Liver (tissue), 9 donors: ENCODE results near the gene PPHLN1. TPM values are rescaled to one million over a fixed set of nuclear protein-coding genes. Genes with fewer than 3 reads are reported as not detected.

Experiments used
- DNase-seq: peaks from one replicate; pipeline ENCODE4 v3.0.0-alpha.2; 2017; ENCODE audit warnings: low spot score
- H3K27ac ChIP-seq, 2 donors: one replicate each; pipeline ENCODE4 v1.7.0; 2013; ENCODE audit warnings: inconsistent platforms in 2 of 2, low read length in 2 of 2, control low read depth in 1 of 2, low read depth in 1 of 2, mild to moderate bottlenecking in 1 of 2
- H3K27me3 ChIP-seq, 4 donors: one replicate each; pipeline versions ENCODE4 v1.6.1 to v1.7.0; 2013; ENCODE audit warnings: low read length in 3 of 4, inconsistent platforms in 1 of 4, mild to moderate bottlenecking in 1 of 4, moderate library complexity in 1 of 4; ENCODE audit not compliant: control insufficient read depth in 4 of 4, insufficient read depth in 4 of 4
- H3K36me3 ChIP-seq, 4 donors: one replicate each; pipeline versions ENCODE4 v1.6.1 to v1.7.0; 2013; ENCODE audit warnings: low read length in 3 of 4, mild to moderate bottlenecking in 3 of 4, low read depth in 1 of 4, moderate library complexity in 1 of 4; ENCODE audit not compliant: control insufficient read depth in 4 of 4, insufficient read depth in 3 of 4
- H3K4me1 ChIP-seq, 4 donors: one replicate each; pipeline versions ENCODE4 v1.6.1 to v1.7.0; 2013; ENCODE audit warnings: low read length in 3 of 4, mild to moderate bottlenecking in 3 of 4, moderate library complexity in 1 of 4; ENCODE audit not compliant: control insufficient read depth in 4 of 4, insufficient read depth in 4 of 4
- H3K4me3 ChIP-seq, 3 donors: one replicate each; pipeline versions ENCODE4 v1.6.1 to v1.7.0; 2013; ENCODE audit warnings: low read length in 3 of 3, control low read depth in 1 of 3, low read depth in 1 of 3, mild to moderate bottlenecking in 1 of 3
- H3K9ac ChIP-seq, 2 donors: one replicate each; pipeline ENCODE4 v1.7.0; 2013; ENCODE audit warnings: low read length in 2 of 2, mild to moderate bottlenecking in 2 of 2, moderate library complexity in 2 of 2, control low read depth in 1 of 2, low read depth in 1 of 2
- H3K9me3 ChIP-seq, 4 donors: one replicate each; pipeline versions ENCODE4 v1.6.1 to v1.7.0; 2013; ENCODE audit warnings: low read length in 3 of 4; ENCODE audit not compliant: control insufficient read depth in 4 of 4
- EGR1 ChIP-seq, 2 donors: IDR thresholded peaks; 2 replicates each; pipeline ENCODE4 v1.6.1; 2016 to 2018; ENCODE audit warnings: antibody characterized with exemption in 2 of 2, low read depth in 2 of 2
- FOXA1 ChIP-seq: IDR thresholded peaks from 2 replicates; pipeline ENCODE4 v1.6.1; 2016; ENCODE audit warnings: antibody characterized with exemption
- FOXA2 ChIP-seq: IDR thresholded peaks from 2 replicates; pipeline ENCODE4 v1.6.1; 2016; ENCODE audit warnings: antibody characterized with exemption
- GABPA ChIP-seq, 2 donors: IDR thresholded peaks in 1 of 2; conservative IDR thresholded peaks in 1 of 2; 2 replicates each; pipeline ENCODE4 v1.6.1; 2016; ENCODE audit warnings: antibody characterized with exemption in 2 of 2, mild to moderate bottlenecking in 1 of 2, moderate library complexity in 1 of 2
- HNF4A ChIP-seq, 2 donors: conservative IDR thresholded peaks; 2 replicates each; pipeline ENCODE4 v1.6.1; 2016; ENCODE audit warnings: antibody characterized with exemption in 2 of 2, mild to moderate bottlenecking in 2 of 2
- HNF4G ChIP-seq: IDR thresholded peaks from 2 replicates; pipeline ENCODE4 v1.6.1; 2016; ENCODE audit warnings: antibody characterized with exemption
- RXRA ChIP-seq, 2 donors: IDR thresholded peaks; 2 replicates each; pipeline ENCODE4 v1.6.1; 2017 to 2018; ENCODE audit warnings: antibody characterized with exemption in 2 of 2, mild to moderate bottlenecking in 1 of 2
- YY1 ChIP-seq: IDR thresholded peaks from 2 replicates; pipeline ENCODE4 v1.6.1; 2016; ENCODE audit warnings: antibody characterized with exemption, mild to moderate bottlenecking
- WGBS: extraction: QIAGEN DNeasy Blood & Tissue Kit; methylation state at CpG from one replicate; pipeline ENCODE4 v1.1.7; 2013; 5-methylcytosine and 5-hydroxymethylcytosine counted together
- polyA plus RNA-seq, 2 donors: library from polyadenylated mRNA; stranded (reverse) in 1 of 2; unstranded in 1 of 2; fragments of 200-250 nt in 1 of 2; fragments of >200 nt in 1 of 2; fragmentation: Nextera tagmentation in 1 of 2; extraction: Ambion mirVana in 1 of 2; gene quantifications; one replicate each; pipeline versions ENCODE4 v1.2.1 to v1.2.3, GENCODE V29; 2013 to 2015
- total RNA-seq, 2 donors: library from RNA; depleted of rRNA; stranded (reverse); fragments of >200 nt; gene quantifications; one replicate each; pipeline ENCODE4 v1.2.3, GENCODE V29; 2014
- TF ChIP-seq, protein P1 (sequence below): fragments of 150-350 bp; IDR thresholded peaks from 2 replicates; pipeline ENCODE4 v1.5.1; 2017; ENCODE audit warnings: improper control_type of control experiment, low read depth, low read length; ENCODE audit not compliant: missing input control
- TF ChIP-seq, protein P2 (sequence below): IDR thresholded peaks from 2 replicates; pipeline ENCODE4 v1.6.1; 2016; ENCODE audit warnings: antibody characterized with exemption, mild to moderate bottlenecking
- TF ChIP-seq, protein P3 (sequence below): IDR thresholded peaks from 2 replicates; pipeline ENCODE4 v1.6.1; 2016; ENCODE audit warnings: antibody characterized with exemption
- TF ChIP-seq, protein P4 (sequence below): IDR thresholded peaks from 2 replicates; pipeline ENCODE4 v1.6.1; 2016; ENCODE audit warnings: antibody characterized with exemption
- TF ChIP-seq, protein P5 (sequence below): IDR thresholded peaks from 2 replicates; pipeline ENCODE4 v1.6.1; 2016; ENCODE audit warnings: antibody characterized with exemption
- donor health status: healthy.
- donor health status: healthy.
- donor health status: healthy.
- donor health status: healthy.
- donor health status: healthy.

Gene PPHLN1
- total and polyA plus RNA-seq, 4 donors = 11.6 to 40.3 (median 27.7) TPM

DNA sequence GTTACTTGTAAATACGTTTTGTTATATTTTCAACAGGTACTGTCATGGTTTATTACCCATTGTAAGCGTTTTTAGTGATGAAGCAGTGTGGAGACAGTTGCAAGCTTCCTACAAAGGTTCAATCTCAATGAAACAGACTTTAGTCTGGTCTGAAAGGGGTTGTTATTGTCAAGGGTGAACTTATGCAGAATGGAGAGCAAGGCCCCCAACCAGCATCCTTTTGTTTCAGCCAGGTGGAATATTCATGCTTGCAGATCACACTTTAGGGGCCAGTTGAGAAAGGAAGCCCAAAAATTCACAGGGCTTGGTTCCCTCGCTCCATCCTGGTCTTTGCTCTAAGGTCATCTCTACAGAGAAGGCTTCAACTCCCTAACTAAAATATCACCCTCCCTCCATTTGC, 159.9 kb downstream of the PPHLN1 start:
- DNase-seq = no peak
- no peaks in the 10 kb centered on the region for H3K9me3 ChIP-seq
- H3K4me3 ChIP-seq = no peak overlapping the region
- peaks cover 0 to 11% (median 1%) of the 10 kb centered on the region in 4 donors for H3K27me3 ChIP-seq
- no peak overlapping the region for H3K9ac ChIP-seq
- H3K27ac ChIP-seq = no peak overlapping the region
- 80% methylated on average over 3 of the region's 3 CpGs for WGBS
- peaks cover 8 to 22% (median 16%) of the 10 kb centered on the region in 4 donors for H3K4me1 ChIP-seq
- TF ChIP-seq EGR1 (IDR thresholded peaks at IDR 0.05; ENCODE audit: low read depth in 2 of 2) (no peak), YY1 (no peak), RXRA (IDR thresholded peaks at IDR 0.05) (no peak), GABPA (IDR thresholded peaks at IDR 0.05 in 1 of 2, conservative IDR thresholded peaks at IDR 0.05 in 1 of 2) (no peak), FOXA1 (no peak), HNF4G (no peak), FOXA2 (no peak)
- TF ChIP-seq, protein P1, sequence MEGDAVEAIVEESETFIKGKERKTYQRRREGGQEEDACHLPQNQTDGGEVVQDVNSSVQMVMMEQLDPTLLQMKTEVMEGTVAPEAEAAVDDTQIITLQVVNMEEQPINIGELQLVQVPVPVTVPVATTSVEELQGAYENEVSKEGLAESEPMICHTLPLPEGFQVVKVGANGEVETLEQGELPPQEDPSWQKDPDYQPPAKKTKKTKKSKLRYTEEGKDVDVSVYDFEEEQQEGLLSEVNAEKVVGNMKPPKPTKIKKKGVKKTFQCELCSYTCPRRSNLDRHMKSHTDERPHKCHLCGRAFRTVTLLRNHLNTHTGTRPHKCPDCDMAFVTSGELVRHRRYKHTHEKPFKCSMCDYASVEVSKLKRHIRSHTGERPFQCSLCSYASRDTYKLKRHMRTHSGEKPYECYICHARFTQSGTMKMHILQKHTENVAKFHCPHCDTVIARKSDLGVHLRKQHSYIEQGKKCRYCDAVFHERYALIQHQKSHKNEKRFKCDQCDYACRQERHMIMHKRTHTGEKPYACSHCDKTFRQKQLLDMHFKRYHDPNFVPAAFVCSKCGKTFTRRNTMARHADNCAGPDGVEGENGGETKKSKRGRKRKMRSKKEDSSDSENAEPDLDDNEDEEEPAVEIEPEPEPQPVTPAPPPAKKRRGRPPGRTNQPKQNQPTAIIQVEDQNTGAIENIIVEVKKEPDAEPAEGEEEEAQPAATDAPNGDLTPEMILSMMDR = no peak
- TF ChIP-seq, protein P2, sequence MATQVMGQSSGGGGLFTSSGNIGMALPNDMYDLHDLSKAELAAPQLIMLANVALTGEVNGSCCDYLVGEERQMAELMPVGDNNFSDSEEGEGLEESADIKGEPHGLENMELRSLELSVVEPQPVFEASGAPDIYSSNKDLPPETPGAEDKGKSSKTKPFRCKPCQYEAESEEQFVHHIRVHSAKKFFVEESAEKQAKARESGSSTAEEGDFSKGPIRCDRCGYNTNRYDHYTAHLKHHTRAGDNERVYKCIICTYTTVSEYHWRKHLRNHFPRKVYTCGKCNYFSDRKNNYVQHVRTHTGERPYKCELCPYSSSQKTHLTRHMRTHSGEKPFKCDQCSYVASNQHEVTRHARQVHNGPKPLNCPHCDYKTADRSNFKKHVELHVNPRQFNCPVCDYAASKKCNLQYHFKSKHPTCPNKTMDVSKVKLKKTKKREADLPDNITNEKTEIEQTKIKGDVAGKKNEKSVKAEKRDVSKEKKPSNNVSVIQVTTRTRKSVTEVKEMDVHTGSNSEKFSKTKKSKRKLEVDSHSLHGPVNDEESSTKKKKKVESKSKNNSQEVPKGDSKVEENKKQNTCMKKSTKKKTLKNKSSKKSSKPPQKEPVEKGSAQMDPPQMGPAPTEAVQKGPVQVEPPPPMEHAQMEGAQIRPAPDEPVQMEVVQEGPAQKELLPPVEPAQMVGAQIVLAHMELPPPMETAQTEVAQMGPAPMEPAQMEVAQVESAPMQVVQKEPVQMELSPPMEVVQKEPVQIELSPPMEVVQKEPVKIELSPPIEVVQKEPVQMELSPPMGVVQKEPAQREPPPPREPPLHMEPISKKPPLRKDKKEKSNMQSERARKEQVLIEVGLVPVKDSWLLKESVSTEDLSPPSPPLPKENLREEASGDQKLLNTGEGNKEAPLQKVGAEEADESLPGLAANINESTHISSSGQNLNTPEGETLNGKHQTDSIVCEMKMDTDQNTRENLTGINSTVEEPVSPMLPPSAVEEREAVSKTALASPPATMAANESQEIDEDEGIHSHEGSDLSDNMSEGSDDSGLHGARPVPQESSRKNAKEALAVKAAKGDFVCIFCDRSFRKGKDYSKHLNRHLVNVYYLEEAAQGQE = no peak
- TF ChIP-seq, protein P3, sequence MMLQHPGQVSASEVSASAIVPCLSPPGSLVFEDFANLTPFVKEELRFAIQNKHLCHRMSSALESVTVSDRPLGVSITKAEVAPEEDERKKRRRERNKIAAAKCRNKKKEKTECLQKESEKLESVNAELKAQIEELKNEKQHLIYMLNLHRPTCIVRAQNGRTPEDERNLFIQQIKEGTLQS = no peak
- TF ChIP-seq, protein P4, sequence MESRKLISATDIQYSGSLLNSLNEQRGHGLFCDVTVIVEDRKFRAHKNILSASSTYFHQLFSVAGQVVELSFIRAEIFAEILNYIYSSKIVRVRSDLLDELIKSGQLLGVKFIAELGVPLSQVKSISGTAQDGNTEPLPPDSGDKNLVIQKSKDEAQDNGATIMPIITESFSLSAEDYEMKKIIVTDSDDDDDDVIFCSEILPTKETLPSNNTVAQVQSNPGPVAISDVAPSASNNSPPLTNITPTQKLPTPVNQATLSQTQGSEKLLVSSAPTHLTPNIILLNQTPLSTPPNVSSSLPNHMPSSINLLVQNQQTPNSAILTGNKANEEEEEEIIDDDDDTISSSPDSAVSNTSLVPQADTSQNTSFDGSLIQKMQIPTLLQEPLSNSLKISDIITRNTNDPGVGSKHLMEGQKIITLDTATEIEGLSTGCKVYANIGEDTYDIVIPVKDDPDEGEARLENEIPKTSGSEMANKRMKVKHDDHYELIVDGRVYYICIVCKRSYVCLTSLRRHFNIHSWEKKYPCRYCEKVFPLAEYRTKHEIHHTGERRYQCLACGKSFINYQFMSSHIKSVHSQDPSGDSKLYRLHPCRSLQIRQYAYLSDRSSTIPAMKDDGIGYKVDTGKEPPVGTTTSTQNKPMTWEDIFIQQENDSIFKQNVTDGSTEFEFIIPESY = no peak
- TF ChIP-seq, protein P5, sequence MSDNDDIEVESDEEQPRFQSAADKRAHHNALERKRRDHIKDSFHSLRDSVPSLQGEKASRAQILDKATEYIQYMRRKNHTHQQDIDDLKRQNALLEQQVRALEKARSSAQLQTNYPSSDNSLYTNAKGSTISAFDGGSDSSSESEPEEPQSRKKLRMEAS = no peak
- H3K36me3 ChIP-seq = no peaks in the 10 kb centered on the region

DNA sequence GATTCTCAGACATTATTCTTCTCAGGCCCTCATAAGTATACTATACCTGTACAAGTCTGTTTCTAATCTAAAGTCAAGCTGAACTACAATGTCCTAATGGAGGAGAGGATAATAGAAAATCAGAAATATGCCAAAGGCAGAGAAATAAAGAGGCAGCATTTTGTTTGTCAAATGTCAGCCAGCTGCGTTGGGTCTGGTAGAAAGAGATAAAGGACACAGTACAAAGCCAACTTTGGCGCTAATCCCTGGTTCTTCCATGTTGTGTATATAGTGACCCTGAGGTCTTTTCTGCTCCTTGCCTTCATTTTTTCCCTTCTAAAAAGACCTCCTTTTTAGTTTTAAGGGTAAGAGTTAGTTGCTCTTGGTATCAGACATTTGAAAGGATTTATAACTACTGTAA, 160.4 kb downstream of the PPHLN1 start:
- TF ChIP-seq HNF4G (no peak), HNF4A (conservative IDR thresholded peaks at IDR 0.05) (no peak)
- H3K4me1 ChIP-seq = peaks cover 8 to 22% (median 16%) of the 10 kb centered on the region in 4 donors
- no peaks in the 10 kb centered on the region for H3K9me3 ChIP-seq
- no peak overlapping the region for H3K9ac ChIP-seq
- WGBS = 45% methylated on average over 2 of the region's 2 CpGs
- no peaks in the 10 kb centered on the region for H3K36me3 ChIP-seq
- no peak overlapping the region for H3K27ac ChIP-seq
- H3K27me3 ChIP-seq = peaks cover 0 to 11% (median 1%) of the 10 kb centered on the region in 4 donors
- DNase-seq = no peak
- H3K4me3 ChIP-seq = no peak overlapping the region
